HG03354 (cell line): ENCODE data around the gene GPR149.

Experiments
- ATAC-seq: cut with Tn5 transposase; IDR thresholded peaks from one replicate; pipeline ENCODE4 v1.9.1; 2021; ENCODE audit warnings: mild to moderate bottlenecking; ENCODE audit not compliant: unreplicated experiment, poor library complexity, severe bottlenecking

The GPR149 gene

DNA sequence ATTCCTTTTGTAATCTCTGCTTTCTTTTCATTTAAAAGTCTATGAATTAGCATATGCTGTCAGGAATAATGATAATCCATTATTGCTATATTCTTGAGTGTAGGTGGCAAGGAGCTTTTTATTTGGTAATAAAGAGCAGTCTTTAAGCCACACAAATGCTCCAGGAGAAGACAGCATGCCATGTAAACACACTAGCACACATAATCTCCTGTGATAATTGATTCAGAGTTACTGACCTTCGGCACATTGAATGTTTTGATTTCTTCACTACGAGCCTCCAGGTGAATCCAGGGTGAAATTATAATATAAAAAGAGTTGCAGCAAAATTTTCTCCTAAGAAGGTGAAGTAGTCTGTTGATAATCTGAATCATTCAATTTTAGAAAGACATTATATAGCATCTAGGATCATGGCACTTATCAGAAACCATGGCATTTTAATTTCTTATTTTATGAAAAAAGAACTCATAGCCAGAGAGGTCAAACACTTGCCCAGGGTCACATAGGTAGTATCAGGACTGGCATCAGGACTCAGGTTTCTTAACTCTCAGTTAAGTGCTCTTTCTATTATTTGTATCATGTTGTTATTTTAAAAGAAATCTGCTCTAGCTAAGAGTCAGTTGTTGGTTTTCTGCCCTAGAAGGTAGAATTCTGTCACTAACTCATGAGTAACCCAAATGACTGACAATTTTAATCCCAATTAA lies 84.4 kb downstream of the GPR149 start:
- no peak for ATAC-seq

GRCh38 chr3:154338570-154338969 lies 91.4 kb downstream of the GPR149 start:
- no peak for ATAC-seq

- no peak for ATAC-seq
These were observed 92.0 kb downstream of the GPR149 start for GRCh38 chr3:154338008-154338407.

- ATAC-seq = peak; percentile 63
These were observed 95.0 kb downstream of the GPR149 start for GRCh38 chr3:154334973-154335420.

- ATAC-seq = no peak
These were observed 102.1 kb downstream of the GPR149 start for GRCh38 chr3:154327871-154328270.

GRCh38 chr3:154324919-154325318 lies 105.1 kb downstream of the GPR149 start:
- no peak for ATAC-seq

DNA sequence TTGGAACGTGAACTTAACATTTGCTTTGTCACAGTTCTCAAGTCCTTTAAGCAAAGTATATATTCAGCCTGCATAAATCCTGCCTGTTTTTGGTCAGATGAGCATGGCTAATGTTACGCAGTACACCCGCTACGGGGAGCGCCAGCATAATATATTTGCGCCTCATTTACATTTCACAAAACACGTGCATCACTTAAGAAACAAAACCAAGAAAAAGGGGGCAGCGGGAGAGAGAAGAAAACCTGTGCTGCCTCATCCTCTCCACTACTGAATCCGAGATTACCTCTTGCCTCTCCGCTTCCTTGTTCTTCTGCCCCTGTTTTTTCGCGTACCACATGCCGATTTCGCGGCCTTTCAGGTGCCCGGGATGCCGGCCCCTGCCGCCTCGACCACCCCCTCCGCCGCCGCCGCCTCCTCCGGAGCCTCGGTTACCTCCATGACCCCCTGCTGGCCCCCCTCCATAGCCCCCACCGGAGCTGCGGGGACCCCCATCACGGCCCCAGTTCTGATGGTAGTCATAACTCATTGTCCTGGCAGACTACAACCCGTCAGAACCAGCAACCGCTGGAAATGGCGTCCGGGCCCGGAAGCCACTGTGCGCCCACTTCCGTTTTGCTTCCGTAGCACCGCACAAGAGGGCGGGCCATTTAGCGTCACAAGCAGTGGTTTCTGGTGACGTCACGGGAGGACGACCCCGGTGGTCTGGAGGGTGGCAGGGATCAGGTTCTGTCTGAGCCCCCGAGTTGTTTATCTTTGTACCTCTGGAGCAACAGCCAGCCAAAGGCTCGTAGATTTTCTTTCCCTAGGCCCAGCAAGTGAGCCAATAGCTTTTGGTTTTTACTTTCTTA lies 105.9 kb downstream of the GPR149 start, which contains the start of gene DHX36:
TSS of gene DHX36 (minus strand) at position 597 of the 848 bp plus-strand sequence. CDS start at position 526, 71 bp downstream.
- peak; percentile 94 for ATAC-seq

GRCh38 chr3:154316974-154317767 lies 112.8 kb downstream of the GPR149 start:
- ATAC-seq = no peak

- ATAC-seq = no peak
These were observed 115.8 kb downstream of the GPR149 start for GRCh38 chr3:154314152-154314551.

GRCh38 chr3:154310840-154311239 lies 119.2 kb downstream of the GPR149 start:
- no peak for ATAC-seq

DNA sequence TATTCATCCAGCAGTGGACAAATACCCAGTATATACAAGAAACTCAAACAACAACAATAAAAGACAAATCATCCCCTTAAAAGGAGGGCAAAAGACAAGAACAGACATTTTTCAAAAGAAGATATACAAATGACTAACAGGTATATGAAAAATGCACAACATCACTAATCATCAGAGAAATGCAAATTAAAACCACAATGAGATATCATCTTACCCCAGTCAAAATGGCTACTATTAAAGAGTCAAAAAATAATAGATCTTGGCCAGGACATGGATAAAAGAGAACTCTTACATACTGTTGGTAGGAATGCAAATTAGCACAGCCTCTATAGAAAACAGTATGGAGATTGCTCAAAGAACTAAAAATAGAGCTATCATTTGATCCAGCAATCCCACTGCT lies 122.6 kb downstream of the GPR149 start:
- ATAC-seq = no peak

- ATAC-seq = peak; percentile 78
These were observed 125.1 kb downstream of the GPR149 start for GRCh38 chr3:154304936-154305335.

- ATAC-seq = peak; percentile 74
These were observed 125.7 kb downstream of the GPR149 start for GRCh38 chr3:154304116-154304786.

- no peak for ATAC-seq
These were observed 128.4 kb downstream of the GPR149 start for GRCh38 chr3:154301561-154301960.

GRCh38 chr3:154294016-154294415 lies 136.0 kb downstream of the GPR149 start:
- ATAC-seq = no peak

- no peak for ATAC-seq
These were observed 139.8 kb downstream of the GPR149 start for GRCh38 chr3:154290187-154290586.
